Fibroblast of lung (primary cell): ENCODE data around the gene PABPC1L.

Source experiments
- EZH2 ChIP-seq: IDR thresholded peaks from 2 replicates; pipeline ENCODE4 v1.5.1; 2012; ENCODE audit warnings: low read length, control low read depth, mild to moderate bottlenecking; ENCODE audit errors: missing control alignments
- TF ChIP-seq, protein P1 (sequence below), 2 donors: IDR thresholded peaks in 1 of 2; conservative IDR thresholded peaks in 1 of 2; 1 replicate in 1 of 2; 2 replicates in 1 of 2; pipeline ENCODE4 v1.5.1; 2011 to 2012; ENCODE audit warnings: low read length in 2 of 2, control low read depth in 1 of 2, inconsistent platforms in 1 of 2, low read depth in 1 of 2, mild to moderate bottlenecking in 1 of 2

DNA sequence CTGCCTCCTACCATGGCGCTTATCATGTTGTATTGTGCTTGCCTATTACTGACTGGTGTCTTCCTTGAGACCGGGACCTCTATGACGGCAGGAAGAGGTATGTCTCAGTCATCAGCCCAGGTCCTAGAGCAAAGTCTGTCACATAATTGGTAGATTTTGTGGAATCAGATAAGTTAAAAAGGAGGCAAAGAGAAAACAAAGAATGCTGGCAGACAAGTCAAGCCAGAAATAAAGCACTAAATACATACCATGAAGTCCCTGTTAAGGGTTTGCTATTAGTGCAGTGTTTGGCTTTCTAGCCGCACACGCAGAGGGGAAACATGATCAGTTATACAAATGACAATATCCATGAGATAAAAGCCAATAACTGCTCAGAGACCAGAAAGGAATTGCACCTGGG is 44.4 kb downstream of the PABPC1L start:
- TF ChIP-seq, protein P1, sequence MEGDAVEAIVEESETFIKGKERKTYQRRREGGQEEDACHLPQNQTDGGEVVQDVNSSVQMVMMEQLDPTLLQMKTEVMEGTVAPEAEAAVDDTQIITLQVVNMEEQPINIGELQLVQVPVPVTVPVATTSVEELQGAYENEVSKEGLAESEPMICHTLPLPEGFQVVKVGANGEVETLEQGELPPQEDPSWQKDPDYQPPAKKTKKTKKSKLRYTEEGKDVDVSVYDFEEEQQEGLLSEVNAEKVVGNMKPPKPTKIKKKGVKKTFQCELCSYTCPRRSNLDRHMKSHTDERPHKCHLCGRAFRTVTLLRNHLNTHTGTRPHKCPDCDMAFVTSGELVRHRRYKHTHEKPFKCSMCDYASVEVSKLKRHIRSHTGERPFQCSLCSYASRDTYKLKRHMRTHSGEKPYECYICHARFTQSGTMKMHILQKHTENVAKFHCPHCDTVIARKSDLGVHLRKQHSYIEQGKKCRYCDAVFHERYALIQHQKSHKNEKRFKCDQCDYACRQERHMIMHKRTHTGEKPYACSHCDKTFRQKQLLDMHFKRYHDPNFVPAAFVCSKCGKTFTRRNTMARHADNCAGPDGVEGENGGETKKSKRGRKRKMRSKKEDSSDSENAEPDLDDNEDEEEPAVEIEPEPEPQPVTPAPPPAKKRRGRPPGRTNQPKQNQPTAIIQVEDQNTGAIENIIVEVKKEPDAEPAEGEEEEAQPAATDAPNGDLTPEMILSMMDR (conservative IDR thresholded peaks at IDR 0.05 in 1 of 2, IDR thresholded peaks at IDR 0.05 in 1 of 2; ENCODE audit: low read depth in 1 of 2, low read length in 2 of 2) = no peak
- TF ChIP-seq EZH2 = no peak
